Activated naive CD4-positive, alpha-beta T cell treated with Interleukin-2 at 50 U/mL for 16 hours (primary cell): ENCODE data around the gene TMED4.
"Not testable (repeated sequence)": the region's sequence is repeated elsewhere in the genome, so short reads cannot be mapped to it uniquely, and the experiment has no call there.

ENCODE experiments used
- DNase-seq: peaks from one replicate; pipeline ENCODE4 v3.0.0-alpha.2; 2020

The TMED4 gene

DNA sequence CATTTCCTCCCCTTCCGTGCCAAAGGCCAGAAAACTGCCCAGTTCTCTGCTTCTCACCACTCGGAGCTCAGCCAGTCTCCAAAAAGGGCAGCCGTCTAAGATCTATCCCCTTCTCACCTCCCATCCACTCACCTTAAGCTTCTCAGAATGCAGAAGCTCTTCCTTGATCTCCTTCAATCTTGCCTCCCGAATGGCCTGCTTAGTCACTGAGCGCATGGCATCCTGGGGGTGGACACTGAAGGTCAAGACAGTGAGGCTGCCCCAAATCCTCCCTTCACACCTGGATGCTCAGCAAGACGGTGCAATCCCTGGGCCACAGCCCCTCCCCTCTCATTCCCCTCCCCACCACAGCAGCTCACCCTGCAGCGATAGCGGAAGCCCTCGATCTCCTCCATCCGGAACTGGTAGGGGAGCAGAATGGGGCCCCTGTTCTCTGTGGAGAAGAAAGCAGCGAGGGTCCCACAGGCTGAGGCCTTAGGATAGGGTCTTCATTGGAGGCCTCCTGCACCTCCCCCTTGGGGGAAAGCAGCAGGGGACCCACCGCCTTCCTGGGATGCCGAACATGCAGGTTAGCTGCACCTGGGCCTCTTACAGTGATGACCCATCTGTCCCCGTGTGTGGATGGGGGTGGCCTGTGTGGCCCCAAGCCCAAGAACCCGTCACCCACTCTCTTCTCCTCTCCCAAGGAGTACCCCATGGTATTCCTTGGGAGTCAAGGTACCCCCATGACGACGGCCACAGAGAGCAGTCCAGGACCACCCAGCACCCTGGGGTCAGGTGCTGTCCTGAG, 13.1 kb downstream of the TMED4 start:
- DNase-seq = no peak

DNA sequence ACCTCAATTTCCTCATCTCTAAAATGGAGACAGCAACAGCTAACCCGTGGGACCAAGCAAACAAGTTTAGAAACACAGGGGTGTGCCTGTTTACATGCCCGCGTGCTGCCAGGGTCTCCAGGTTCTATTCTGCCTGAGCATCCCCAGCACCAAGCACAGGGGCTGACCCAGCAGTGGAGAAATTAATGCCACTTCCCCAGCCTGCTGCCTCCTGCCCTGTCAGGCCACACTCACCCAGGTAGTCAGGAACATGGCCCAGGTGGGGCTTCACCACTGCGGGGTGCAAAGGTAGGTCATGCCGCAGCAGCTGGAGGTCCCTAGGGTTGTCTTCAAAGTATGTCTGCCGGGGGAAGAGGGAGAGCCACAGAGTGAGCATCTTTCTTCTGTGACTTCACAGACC, 14.1 kb downstream of the TMED4 start:
- no peak for DNase-seq

DNA sequence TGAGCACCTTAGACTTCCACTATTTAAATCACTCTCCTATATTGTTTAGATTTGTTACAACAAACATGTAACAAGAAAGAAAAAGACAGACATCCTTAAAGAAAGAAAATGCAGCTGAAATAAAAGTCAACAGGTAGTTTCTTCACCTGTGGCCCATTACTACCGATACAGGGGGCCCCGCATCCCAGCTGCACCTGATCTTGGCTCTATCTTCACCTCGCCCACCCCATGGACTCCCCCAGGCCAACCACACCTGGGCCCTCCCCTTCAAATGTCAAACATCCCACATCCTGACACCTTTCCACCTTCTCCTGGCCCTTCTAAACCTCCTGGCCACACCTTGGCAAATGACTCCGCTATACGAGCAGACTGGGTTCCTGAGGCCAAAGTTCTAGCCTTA, 15.4 kb downstream of the TMED4 start:
- DNase-seq = no peak

DNA sequence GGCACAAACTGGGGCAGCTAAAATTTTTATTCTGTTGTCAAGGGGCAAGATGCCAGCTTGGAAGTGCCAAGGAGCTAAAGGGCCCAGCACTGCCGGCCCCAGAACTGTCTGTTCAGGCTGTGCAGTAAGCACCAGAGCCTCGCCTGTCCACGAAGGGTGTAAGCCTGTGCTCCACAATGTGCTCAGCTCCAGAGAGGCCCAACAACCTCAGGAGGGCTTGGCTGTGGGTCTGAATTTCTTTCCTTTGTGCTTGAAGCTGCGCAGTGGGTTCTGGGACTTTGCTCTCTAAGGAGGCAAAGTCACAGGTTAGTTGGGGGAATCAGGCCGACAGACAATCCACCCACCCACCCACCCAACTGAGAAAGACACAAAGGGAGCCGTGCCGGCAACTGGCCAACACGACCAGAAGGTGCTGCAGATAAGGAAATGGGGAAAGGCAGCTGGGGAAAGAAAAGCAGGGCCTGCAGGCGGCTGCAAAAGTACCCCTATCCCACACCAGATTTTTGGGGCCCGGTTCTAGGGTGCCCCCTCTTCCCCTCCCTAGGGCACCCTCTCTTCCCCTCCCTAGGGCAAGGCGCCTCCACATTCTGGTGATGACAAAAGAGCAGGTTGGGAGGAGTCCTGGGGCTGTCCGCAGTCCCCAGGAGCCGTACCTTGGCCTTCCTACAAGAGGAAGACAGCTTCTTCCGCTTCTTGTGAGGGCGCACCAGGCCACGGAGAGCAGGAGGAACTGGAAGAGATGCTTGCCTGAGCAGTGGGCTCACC, 16.1 kb downstream of the TMED4 start:
- no peak for DNase-seq

DNA sequence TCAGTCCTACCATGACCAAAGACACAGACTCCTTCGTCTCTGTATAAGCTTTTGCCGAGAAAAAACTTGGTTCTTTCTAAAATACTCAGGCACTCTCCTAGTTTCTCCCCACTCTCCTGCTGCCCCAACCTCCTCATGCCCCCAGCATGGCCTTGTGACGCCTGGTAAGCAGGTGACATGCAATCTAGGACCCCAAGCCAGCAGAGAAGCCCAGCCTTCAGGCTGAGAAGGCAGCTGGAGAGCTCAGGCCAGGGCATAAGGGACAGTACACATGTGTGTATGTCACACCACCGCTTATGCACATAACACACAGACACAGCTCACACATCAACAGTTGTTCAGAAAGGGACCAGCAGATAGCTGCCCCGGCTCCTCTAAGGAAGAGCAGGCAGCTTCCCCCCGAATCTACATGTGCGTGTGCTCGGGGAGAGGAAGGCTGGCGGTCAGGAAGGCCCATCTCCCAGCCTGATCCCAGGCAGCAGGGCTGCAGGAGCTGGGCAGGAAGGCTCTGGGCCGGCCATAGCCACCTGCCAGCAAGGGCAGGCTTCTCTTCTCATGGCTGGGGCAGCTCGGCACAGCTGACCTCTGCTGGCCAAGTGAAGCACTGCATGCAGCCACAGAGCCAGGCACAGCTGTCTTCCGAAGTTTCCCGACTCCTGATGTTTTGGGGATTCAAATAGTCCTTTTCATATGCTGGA, 16.8 kb downstream of the TMED4 start:
- peak; percentile 70 for DNase-seq

DNA sequence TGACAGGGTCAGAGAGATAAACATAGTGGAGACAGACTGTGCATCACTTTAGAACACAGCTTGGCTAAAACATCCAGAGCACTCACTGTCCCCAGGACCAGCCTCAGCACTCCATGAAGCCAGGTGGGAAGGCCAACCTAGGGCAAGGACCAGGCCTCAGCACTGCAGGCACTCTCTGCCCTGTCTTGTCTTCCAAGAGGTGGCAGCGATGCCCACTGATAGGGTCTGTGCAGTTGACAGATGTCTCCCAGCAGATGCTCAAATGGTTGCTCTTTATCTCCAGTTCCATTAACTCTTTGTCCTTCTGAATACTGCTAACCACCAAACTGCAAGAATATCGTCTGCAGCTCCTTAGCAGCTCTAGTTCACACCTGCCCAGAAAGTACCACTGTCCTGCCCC, 17.4 kb downstream of the TMED4 start:
- DNase-seq = no peak

DNA sequence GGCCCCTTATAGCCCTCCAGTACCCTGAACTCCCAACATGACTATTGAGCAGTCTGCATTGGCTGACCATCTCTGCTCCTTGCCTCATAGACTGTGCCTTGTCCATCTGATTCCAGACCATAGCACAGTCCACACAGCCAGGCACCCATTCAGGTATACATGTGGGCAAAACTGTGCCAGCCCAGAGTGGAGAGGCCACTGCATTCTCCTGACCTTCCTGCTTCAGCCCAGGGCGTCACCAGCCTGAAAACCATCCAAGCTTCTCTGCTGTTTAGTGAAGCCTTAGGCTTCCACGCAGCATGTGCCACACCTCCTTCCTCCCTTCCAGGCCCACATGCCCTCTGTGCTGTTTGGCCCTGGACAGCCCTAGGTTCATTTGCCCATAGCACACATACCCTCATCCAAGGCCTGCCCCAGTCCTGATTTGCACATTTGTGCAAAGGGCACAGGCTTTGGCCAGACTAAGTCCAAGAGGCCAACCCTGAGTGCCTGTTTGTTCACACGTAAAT, 18.8 kb downstream of the TMED4 start:
- no peak for DNase-seq

DNA sequence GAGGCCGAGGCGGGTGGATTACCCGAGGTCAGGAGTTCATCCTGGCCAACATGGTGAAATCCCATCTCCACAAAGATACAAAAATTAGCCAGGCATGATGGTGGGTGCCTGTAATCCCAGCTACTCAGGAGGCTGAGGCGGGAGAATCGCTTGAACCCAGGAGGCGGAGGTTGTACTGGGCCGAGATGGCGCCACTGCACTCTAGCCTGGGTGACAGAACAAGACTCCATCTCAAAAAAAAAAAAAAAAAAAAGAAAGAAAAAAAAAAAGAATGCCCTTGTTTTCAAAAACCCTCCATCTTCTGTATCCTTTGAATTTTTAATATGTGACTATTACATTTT, 19.4 kb downstream of the TMED4 start:
- DNase-seq = not testable (repeated sequence)

DNA sequence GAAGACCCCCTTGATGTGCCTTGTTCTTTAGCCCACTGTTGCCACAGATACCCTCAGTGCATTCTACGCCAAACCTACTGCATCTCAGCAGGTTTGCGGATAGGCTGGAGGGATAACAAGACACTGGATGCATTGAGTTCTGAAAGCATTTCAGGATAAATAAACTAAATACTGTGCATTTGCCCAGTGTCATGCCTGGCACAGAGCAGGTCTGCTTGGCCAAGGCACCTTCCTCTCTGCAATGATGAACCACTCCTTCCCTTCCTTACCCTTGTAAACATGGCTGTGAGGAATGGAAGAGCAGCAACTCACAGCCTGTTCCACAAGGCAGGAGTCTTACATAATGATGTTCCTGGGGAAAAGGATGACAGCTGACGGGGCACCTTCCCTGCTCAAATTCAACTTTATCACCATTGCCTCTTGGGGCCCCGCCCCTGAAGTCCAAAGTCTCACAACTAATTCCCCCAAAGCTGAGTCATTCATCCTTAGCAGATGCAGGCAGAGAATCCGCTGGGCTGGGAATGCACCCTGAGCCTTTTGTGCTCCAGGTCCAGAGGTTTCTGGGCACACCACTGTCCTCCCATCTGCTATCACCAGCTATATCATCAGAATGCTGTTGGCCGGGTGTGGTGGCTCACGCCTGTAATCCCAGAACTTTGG, 19.9 kb downstream of the TMED4 start:
- DNase-seq = no peak

DNA sequence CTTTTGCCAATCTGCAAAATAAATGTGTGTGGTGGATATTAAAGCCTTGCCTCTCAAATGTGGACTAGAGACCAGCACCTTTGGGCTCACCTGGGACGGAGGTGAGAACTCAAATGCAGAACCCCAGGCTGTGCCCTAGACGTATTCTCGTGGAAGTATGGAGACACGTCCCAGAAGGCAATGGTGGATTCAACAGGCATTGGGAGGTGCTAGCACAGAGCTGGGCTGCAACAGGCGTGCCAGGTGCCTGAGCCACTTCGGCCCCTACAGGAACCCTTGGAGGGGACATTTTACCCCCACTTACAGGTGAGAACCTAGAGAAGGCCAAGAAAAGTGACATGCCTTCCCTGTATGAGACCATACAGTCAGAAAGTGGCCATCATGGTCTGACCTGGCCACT, 20.6 kb downstream of the TMED4 start:
- no peak for DNase-seq

DNA sequence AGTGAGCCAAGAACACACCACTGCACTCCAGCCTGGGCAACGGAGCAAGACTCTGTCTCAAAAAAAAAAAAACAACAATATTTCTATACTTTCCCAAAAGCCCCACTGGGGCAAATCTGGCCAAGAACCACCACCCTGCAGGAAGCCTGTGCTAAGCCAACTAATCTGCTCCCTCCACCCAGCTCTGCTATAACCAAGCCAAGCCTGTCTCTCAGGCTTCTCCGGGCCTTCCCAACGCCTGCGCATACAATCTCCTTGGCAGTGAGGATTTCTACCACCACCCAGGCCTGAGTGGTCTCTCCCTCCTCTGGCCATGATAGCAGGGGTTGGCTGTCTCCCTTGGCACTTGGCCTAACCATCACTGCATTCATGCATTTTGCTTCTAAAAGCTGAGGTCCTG, 22.5 kb downstream of the TMED4 start:
- DNase-seq = no peak

DNA sequence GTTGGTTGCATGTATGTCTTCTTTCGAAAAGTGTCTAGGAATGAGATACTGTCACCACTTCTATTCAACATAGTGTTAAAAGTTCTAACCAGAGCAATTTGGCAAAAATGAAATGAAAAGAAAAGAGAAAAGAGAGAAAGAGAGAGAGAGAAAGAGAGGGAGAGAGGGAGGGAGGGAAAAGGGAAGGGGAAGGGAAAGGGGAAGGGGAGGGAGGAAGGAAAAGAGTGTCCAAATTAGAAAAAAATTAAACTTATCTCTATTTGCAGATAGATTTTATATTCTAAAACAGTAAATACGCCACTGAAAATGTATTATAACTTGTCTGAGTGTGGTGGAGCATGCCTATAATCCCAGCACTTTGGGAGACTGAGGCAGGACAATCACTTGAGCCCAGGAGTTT, 24.5 kb downstream of the TMED4 start:
- no peak for DNase-seq

DNA sequence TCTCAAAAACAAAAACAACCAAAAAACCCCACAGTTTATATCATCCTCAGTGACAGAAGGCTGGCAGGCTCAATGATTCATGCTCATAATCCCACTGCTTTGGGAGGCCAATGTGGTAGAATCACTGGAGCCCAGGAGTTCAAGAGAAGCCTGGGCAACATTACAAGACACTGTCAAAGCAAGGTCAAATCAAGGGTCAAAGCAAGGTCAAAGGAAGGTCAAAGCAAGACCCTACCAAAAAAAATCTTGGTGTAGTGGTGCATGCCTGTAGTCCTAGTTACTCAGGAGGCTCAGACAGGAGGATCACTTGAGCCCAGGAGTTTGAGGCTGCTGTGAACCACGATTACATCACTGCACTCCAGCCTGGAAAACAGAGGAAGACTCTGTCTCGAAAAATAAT, 26.7 kb downstream of the TMED4 start:
- no peak for DNase-seq

DNA sequence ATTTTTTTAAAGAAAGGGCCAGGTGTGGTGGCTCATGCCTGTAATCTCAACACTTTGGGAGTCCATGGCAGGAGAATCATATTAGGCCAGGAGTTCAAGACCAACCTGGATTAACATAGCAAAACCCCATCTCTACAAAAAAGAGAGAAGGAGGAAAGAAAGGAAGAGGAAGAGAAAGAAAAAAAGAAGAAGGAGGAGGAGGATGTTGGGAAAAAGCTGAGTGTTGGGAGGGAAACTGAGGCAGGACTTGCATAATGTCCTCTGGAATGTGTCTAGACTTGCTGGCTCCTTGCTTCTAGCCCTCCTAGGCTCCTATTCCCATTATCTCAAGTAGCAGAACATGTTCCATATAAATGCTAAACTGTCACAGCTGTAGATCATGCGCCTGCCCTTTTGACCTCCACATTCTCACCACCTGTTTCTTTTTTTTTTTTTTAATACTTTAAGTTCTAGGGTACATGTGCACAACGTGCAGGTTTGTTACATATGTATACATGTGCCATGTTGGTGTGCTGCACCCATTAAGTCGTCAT, 29.5 kb downstream of the TMED4 start:
- not testable (repeated sequence) for DNase-seq

DNA sequence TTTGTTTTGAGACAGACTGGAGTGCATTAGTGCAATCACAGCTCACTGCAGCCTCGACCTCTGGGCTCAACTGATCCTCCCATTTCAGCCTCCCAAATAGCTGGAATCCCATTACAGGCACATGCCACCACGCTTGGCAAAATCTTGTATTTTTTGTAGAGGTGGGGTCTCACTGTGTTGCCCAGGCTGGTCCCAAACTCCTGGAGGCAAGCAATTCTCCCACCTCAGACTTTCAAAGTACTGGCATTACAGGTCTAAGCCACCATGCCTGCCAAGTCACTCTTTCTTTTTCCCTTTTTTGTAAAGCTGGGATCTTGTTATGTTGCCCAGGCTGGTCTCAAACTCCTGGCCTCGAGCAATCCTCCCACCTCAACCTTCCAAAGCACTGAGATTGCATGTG, 32.6 kb downstream of the TMED4 start:
- DNase-seq = no peak

DNA sequence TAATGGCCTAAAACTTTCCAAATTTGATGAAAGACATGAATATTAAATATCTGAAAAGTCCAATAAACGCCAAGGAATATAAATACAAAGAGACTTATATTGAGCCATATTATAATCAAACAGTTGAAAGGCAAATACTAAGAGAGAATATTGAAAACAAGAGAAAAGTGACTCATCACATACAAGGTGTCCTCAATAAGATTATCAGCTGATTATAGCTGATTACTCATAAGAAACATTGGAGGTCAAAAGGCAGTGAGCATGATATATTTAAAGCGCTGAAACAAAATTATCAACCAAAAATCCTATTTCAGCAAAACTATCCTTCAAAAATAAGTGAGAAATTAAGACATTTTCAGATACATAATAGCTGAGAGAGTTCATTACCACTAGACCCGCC, 33.1 kb downstream of the TMED4 start:
- DNase-seq = no peak

DNA sequence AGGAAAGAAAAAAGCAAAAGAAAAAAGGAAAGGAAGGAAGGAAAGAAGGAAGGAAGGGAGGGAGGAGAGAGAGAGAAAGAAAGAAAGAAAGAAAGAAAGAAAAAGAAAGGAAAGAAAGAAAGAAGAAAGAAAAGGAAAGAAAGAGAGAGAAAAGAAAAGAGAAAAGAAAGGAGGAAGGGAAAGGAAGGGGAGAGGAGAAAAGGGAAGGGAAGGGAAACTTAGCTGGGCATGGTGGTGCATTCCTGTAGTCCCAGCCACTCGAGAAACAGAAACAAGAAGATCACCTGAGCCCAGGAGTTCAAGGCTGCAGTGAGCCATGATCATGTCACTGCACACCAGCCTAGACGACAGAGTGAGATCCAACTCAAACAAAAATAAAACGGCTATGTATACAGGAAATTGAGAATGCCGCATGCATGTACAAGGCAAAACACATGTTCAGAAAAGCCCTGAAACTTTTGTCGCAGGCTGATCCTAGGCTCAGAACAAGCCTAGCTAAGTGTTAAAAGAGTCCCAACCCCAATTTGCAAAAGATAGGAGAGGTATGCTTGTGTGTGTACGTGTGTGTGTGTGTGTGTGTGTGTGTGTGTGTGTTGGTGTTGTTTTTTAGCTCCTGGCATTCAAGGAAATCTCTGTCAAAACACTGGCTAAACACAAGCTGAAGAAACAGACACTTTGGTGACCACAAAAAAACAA, 34.3 kb downstream of the TMED4 start:
- no peak for DNase-seq

DNA sequence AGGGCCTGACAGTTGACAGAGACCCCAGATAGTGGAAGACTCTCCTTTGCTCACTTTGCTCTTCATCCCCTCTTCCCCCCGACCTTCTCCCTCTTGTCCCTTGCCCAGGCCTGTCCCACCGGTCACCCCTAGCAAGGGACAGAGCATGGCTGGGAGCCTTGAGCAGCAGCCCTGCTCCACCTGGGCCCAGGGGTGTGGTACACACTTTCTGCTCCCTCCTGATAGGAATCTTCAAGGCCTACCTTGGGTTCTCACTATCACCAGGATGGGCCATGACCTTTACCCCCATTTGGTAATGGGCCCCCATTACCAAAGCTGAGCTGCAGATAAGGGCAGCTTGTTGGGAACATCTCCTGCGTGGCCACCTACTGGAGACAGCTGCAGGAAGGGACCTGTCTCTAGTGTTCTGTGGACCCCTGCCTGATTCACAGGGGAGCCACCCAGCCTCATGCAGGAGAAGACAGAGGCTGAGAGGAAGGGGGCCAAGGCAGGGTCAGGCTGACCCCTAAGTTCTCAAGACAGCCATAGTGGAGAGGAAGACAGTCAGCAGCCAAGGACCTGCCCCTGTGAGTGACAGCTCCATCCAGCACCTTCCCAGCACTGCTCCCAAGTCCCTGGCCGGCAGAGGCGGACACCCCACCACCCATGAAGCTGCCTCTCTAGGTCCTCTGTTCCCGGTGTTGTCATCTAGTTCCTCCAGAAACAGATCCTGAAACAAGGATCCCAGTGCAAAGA, 40.0 kb downstream of the TMED4 start:
- DNase-seq = no peak

DNA sequence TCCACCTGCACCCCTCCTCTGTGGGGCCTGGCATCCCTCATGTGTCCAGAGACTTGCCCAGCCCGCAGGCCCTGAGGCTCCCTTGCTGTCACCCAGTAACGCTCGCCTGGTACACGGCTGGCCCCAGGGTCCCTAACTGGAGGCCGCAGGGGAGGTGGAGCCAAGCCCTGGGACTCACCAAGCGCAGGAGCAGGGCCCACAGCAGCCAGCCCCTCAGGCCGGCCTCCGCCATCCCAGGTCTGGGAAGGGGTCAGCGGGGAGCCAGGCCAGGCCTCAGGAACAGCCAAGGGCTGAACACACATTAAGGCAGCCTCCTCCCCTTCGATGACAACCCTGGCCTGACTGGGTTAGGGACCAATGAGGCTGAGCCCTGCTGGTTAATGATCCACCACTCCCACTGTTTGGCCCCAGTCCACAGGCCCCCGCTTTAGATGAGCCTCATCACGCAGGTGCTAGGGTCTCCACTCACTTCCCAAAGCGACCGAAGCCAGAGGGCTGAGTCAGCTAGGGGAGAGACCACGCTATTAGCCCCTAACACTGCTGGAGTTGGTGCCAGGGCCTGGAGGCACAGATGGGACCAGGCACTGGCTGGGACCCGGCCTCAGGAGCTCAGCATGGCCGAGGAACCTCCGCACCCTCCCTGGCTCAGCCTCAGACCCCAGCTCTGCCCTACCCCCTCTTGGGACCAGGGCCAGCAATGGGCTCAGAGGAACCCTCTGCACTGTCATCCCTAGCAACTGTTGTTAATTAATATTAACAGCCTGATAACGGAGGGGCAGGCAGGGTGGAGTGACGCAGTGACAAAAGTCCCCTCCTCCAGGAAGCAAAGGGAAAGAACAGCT, 40.8 kb downstream of the TMED4 start, which contains the start of gene NPC1L1:
Gene NPC1L1, minus strand, starts transcription at position 303 of the 842 bp plus-strand sequence. Its CDS starts 71 bp downstream, at position 232.
- no peak for DNase-seq

DNA sequence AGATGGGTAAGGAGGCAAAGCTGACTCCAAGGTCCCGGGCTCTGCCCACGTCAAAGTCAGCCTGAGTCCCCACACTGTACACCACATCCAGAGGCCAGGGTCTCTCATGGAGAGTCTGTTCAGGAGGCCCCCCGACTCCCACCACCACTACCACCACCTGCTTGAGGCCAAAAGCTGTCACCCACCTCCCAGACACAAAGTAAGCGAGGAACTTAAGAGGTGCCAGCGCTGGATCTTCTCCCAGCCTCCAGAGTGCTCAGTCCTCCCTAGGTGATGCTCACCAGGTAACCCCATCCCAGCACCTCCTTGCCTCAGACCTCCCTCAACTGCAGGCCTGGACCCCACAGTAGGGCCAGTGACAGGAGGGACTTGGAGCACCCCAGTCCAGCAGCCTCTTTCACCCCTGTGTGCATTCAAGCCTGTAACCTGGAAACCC, 41.4 kb downstream of the TMED4 start:
- no peak for DNase-seq
